ENCODE measurements around the gene STAG3.

GRCh38 chr7:100208911-100209408, 31.2 kb downstream of the STAG3 start:
- peak in 1 of 3 experiments; percentile 25; a peak in 1 of 6 replicates for TF ChIP-seq CTCF (IDR thresholded peaks at IDR 0.05 in 2 of 3, conservative IDR thresholded peaks at IDR 0.05 in 1 of 3; ENCODE audit: control insufficient read depth in 2 of 3, extremely low read depth in 1 of 3, insufficient read depth in 1 of 3, low read depth in 3 of 3, low read length in 3 of 3)
- TF ChIP-seq ZBTB11 (CRISPR knock-in tag; IDR thresholded peaks at IDR 0.05) = no peak
- TF ChIP-seq SUZ12 (IDR thresholded peaks at IDR 0.05; ENCODE audit: unreplicated experiment) = no peak
- no peak for TF ChIP-seq CUX1 (IDR thresholded peaks at IDR 0.05; ENCODE audit: insufficient replicate concordance, low read depth, low read length)
- no peak for TF ChIP-seq POLR2A (IDR thresholded peaks at IDR 0.05; ENCODE audit: low read depth, low read length)
